H7 (cell line): ENCODE data around the gene SOD1. TPM values are rescaled to one million over a fixed set of nuclear protein-coding genes. Genes with fewer than 3 reads are reported as not detected.

Source experiments
- DNase-seq: peaks from one replicate; pipeline ENCODE4 v3.0.0; 2012
- H3K27me3 ChIP-seq: 2 replicates; pipeline ENCODE4 v1.6.0; 2011; ENCODE audit warnings: mild to moderate bottlenecking, low read length; ENCODE audit not compliant: control insufficient read depth, insufficient read depth
- H3K36me3 ChIP-seq: replicated peaks from 2 replicates; pipeline ENCODE4 v1.5.1; 2011; ENCODE audit warnings: low read length; ENCODE audit not compliant: control insufficient read depth, insufficient read depth
- H3K4me3 ChIP-seq: 2 replicates; pipeline ENCODE4 v1.5.1; 2011; ENCODE audit warnings: low read depth, mild to moderate bottlenecking, control low read depth, low read length, moderate library complexity; ENCODE audit not compliant: insufficient read depth
- total RNA-seq: library from RNA; depleted of rRNA; stranded (reverse); fragments of >200 nt; shearing (Covaris generic); gene quantifications from 2 replicates; pipeline ENCODE4 v1.2.3, GENCODE V29; 2014

Gene SOD1
- total RNA-seq, 1 experiment from 2014 or later: 174 TPM

- Histone ChIP-seq H3K36me3 (peaks cover 13% of the 10 kb centered on the region), H3K27me3 (no peaks in the 10 kb centered on the region), H3K4me3 (no peak overlapping the region)
- DNase-seq: no peak
Measured at GRCh38 chr21:31666445-31667010, 7.0 kb downstream of the SOD1 start.

GRCh38 chr21:31667132-31667531, 7.6 kb downstream of the SOD1 start:
- DNase-seq: no peak
- Histone ChIP-seq H3K27me3 (no peaks in the 10 kb centered on the region), H3K36me3 (peaks cover 12% of the 10 kb centered on the region)

DNA sequence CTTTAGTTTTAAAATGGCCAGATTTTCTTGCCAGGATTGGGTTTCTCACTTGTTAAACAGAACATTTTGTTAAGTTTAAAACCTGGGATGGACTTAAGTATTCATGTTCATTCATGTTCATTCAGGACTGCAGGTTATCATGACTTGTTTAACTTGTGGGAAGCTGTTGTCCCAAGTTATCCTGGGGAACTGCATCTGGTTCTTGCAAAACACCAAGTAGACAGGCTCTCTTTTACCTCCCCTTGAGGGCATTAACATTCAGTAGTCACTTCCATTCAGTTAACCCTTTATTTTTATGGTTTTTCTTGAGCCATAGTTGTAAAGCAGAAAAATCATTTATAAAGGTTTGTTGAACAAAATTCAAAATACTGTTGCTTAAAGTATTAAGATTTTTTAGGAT, 8.1 kb downstream of the SOD1 start:
- H3K27me3 ChIP-seq: no peaks in the 10 kb centered on the region
- no peak overlapping the region for H3K4me3 ChIP-seq
- no peak for DNase-seq
- peaks cover 10% of the 10 kb centered on the region for H3K36me3 ChIP-seq

More at GRCh38 chr21:31667132-31667531, 7.6 kb downstream of the SOD1 start:
- no peak overlapping the region for H3K4me3 ChIP-seq

DNA sequence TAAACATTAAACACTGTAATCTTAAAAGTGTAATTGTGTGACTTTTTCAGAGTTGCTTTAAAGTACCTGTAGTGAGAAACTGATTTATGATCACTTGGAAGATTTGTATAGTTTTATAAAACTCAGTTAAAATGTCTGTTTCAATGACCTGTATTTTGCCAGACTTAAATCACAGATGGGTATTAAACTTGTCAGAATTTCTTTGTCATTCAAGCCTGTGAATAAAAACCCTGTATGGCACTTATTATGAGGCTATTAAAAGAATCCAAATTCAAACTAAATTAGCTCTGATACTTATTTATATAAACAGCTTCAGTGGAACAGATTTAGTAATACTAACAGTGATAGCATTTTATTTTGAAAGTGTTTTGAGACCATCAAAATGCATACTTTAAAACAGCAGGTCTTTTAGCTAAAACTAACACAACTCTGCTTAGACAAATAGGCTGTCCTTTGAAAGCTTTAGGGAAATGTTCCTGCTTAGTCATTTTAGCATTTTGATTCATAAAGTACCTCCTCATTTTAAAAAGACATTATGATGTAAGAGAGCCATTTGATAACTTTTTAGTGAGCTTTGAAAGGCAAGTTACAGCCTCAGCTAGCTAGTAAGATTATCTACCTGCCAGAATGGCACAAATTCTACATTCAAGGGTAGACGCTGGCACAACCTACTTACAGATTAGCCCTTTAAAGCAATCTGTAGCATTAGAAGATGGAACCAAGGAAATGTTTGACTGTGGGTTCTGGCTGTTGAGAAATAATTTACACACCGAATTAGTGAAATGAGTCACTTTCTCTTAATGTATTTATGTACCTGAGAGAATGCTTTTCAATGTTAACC, 9.4 kb downstream of the SOD1 start:
- Histone ChIP-seq H3K27me3 (no peaks in the 10 kb centered on the region), H3K36me3 (peaks cover 5% of the 10 kb centered on the region), H3K4me3 (no peak overlapping the region)
- DNase-seq: no peak

GRCh38 chr21:31670070-31670469, 10.6 kb downstream of the SOD1 start:
- no peak for DNase-seq
- Histone ChIP-seq H3K36me3 (peaks cover 3% of the 10 kb centered on the region), H3K27me3 (no peaks in the 10 kb centered on the region), H3K4me3 (no peak overlapping the region)

DNA sequence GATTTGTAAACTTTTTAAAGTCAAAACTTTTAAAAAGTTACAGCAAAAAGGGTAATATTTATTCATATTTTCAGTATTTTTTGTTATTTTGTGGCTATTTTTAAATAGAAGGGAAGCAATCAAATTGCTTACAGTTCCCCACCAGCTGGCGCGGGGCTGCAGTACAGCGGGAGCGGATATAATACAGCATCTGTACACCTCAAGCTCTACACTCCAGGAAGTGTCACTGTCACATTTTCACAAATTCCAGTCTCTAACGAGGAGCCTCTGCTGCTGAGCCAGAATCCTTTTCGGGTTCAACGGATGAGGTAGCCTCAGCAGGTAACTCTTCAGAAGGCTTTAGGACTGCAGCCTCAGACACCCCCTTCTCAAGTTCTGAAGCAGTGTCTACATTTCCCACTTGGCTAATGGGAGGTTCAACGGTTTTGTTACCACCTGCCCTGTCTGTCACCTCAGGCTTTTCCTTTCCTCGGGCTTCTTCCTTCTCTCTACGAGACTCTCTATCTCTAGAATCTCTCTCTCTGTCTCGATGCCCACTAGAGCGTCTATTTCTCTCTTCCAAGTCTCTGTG, 11.7 kb downstream of the SOD1 start:
- H3K36me3 ChIP-seq: peaks cover 3% of the 10 kb centered on the region
- H3K4me3 ChIP-seq: no peak overlapping the region
- DNase-seq: no peak
- no peaks in the 10 kb centered on the region for H3K27me3 ChIP-seq

DNA sequence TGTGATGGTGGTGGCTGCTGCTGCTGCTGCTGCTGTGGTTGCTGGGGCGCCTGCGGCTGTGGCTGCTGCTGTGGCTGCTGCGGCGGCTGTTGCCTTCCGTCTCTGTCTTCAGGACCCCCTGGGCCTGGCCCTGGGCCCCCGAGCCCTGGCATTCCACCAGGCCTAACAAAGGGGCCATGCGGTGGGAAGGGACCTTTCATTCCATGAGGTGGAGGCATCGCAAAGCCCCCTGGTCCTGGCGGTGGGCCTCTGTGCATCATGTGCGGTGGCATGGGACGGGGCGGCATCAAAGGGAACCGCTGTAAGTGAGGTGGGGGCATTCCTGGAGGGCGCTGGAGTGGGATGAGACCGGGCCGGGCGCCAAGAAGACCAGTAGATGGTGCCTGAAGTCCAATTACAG, 12.4 kb downstream of the SOD1 start:
- DNase-seq: peak; percentile 58
- Histone ChIP-seq H3K4me3 (no peak overlapping the region), H3K27me3 (no peaks in the 10 kb centered on the region), H3K36me3 (peaks cover 3% of the 10 kb centered on the region)

GRCh38 chr21:31673321-31673912, 13.9 kb downstream of the SOD1 start:
- H3K4me3 ChIP-seq: no peak overlapping the region
- no peak for DNase-seq
- no peaks in the 10 kb centered on the region for H3K27me3 ChIP-seq
- H3K36me3 ChIP-seq: peaks cover 3% of the 10 kb centered on the region

DNA sequence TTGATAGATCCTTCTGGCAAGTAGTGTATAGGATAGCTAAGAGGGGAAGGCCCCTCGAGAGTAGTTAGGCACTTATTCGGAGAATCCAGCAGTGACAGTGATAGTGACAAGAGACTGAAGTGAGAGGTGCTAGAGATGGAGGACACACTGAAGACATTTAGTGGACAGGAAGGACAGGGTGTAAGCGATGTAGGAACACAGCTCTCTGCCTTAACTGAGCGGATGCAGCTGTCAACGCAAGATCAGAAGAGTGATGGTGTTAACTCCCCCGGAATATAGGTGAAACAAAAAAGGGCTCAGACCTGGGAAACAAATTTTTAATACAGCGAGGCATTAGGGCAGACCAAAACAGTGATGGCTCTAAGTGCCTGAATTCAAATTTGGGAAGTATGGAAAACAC, 15.8 kb downstream of the SOD1 start:
- Histone ChIP-seq H3K27me3 (no peaks in the 10 kb centered on the region), H3K4me3 (no peak overlapping the region), H3K36me3 (peaks cover 2% of the 10 kb centered on the region)
- no peak for DNase-seq

DNA sequence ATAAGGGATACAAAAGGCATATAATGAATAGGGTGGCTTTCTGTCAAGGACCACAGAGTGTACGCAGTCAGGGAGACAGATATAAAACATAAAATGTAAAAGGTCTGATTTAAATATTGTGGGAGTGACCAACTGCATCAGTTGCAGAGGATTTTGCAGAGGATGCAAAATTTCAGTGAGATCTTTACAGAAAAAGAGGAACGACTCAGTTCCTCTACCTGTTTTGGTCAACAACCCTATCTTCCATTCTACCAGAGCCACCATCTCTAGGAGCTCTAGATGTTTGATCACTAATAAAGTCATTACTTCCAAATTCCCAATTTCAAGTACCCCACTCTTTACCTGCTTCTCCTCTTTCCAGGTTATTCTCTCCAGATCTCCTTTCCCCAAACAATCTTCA, 16.5 kb downstream of the SOD1 start:
- H3K4me3 ChIP-seq: no peak overlapping the region
- no peaks in the 10 kb centered on the region for H3K27me3 ChIP-seq
- peaks cover 2% of the 10 kb centered on the region for H3K36me3 ChIP-seq
- no peak for DNase-seq

- Histone ChIP-seq H3K4me3 (no peak overlapping the region), H3K27me3 (no peaks in the 10 kb centered on the region), H3K36me3 (no peaks in the 10 kb centered on the region; the same call in 1 of the 2 replicates)
- no peak for DNase-seq
Measured at GRCh38 chr21:31677047-31677446, 17.6 kb downstream of the SOD1 start.

DNA sequence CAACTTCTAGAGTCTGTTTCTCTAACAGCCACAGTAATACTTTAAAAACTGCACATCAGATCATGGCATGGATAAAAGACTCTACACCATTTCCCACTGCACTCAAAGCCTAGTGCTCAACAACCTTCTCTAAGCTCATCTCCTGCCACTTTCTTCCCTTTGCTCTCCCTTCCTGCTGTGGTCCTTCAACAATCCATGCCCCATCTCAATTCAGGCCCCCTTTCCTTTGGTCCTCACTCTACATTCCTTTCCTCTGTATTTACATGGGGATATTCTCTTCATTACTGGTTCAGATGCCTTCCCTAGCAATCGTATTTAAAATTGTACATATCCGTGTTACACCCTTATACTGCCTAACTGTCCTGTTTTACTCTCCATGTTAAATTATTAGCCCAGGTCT, 19.0 kb downstream of the SOD1 start:
- H3K27me3 ChIP-seq: no peaks in the 10 kb centered on the region
- no peak overlapping the region for H3K4me3 ChIP-seq
- no peaks in the 10 kb centered on the region; the same call in none of the 2 replicates for H3K36me3 ChIP-seq
- no peak for DNase-seq

- H3K27me3 ChIP-seq: no peaks in the 10 kb centered on the region
- peaks cover 9% of the 10 kb centered on the region for H3K36me3 ChIP-seq
- DNase-seq: no peak
- H3K4me3 ChIP-seq: no peak overlapping the region
Measured at GRCh38 chr21:31682620-31683019, 23.1 kb downstream of the SOD1 start.

DNA sequence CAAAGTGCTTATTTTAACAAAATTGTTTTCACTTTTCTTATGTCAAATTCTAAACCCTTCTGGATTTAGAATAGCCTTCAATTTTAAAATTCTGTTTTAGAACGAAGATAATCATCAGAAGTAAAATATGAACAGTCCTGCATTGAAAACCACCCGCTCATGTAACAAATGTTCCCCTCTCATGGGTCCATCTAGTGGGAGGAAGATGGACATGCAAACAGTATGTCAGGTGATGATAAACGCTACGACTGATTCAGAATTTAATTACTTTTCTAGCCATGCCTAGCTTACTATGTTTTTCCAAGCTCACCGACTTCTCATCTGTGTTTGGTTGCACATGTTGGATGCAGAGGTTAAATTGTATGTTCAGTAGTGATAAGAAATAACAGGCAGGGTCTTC, 23.5 kb downstream of the SOD1 start:
- peaks cover 11% of the 10 kb centered on the region for H3K36me3 ChIP-seq
- H3K27me3 ChIP-seq: no peaks in the 10 kb centered on the region
- DNase-seq: no peak
- H3K4me3 ChIP-seq: no peak overlapping the region

- peaks cover 15% of the 10 kb centered on the region for H3K36me3 ChIP-seq
- H3K4me3 ChIP-seq: no peak overlapping the region
- no peak for DNase-seq
- no peaks in the 10 kb centered on the region for H3K27me3 ChIP-seq
Measured at GRCh38 chr21:31684918-31685317, 25.4 kb downstream of the SOD1 start.
